BLaER1 (cell line): ENCODE results near the gene ENPP1.

Experiments
- H3K27ac ChIP-seq: shearing (Covaris generic); formaldehyde crosslinking; 2 replicates; pipeline ENCODE4 v1.8.1; 2022
- H3K27me3 ChIP-seq: shearing (Covaris generic); formaldehyde crosslinking; 2 replicates; pipeline ENCODE4 v1.8.1; 2022
- H3K36me3 ChIP-seq: shearing (Covaris generic); formaldehyde crosslinking; 2 replicates; pipeline ENCODE4 v1.8.1; 2022
- H3K4me1 ChIP-seq: shearing (Covaris generic); formaldehyde crosslinking; 2 replicates; pipeline ENCODE4 v1.8.1; 2022
- H3K4me2 ChIP-seq: shearing (Covaris generic); formaldehyde crosslinking; 2 replicates; pipeline ENCODE4 v1.8.1; 2022
- H3K4me3 ChIP-seq: shearing (Covaris generic); formaldehyde crosslinking; 2 replicates; pipeline ENCODE4 v1.8.1; 2022
- H3K9ac ChIP-seq: shearing (Covaris generic); formaldehyde crosslinking; 2 replicates; pipeline ENCODE4 v1.8.1; 2022
- H3K9me3 ChIP-seq: shearing (Covaris generic); formaldehyde crosslinking; 2 replicates; pipeline ENCODE4 v1.8.1; 2022
- H4K20me1 ChIP-seq: shearing (Covaris generic); formaldehyde crosslinking; 2 replicates; pipeline ENCODE4 v1.8.1; 2022
- Cebpa-rat ChIP-seq: shearing (Covaris generic); IDR thresholded peaks from 2 replicates; pipeline ENCODE4 v1.8.1; 2022

Gene ENPP1

DNA sequence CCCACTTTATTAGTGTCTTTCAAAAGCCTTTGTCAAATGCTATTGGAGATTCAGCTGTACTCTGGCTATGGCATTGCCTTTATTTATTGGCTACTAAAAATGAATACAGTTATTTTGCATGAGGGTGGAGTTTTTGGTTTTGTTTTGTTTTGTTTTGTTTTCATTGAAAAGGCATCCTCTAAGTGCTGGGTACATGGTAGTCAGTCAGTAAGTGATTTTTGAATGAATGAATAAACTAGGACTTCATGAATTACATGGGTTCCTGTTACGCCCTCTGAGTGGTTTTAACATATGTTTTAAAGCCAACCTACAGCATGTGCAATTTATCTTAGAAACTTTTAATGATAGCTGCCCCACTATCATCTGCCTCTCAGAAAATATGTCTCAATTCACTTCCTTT is 38.9 kb upstream of the ENPP1 start:
- Histone ChIP-seq H3K27me3 (no peaks in the 10 kb centered on the region), H3K4me3 (no peak overlapping the region), H4K20me1 (no peaks in the 10 kb centered on the region), H3K9ac (no peak overlapping the region), H3K9me3 (no peaks in the 10 kb centered on the region), H3K36me3 (no peaks in the 10 kb centered on the region), H3K4me2 (no peak overlapping the region), H3K27ac (no peak overlapping the region), H3K4me1 (no peaks in the 10 kb centered on the region)
- TF ChIP-seq Cebpa-rat = no peak

DNA sequence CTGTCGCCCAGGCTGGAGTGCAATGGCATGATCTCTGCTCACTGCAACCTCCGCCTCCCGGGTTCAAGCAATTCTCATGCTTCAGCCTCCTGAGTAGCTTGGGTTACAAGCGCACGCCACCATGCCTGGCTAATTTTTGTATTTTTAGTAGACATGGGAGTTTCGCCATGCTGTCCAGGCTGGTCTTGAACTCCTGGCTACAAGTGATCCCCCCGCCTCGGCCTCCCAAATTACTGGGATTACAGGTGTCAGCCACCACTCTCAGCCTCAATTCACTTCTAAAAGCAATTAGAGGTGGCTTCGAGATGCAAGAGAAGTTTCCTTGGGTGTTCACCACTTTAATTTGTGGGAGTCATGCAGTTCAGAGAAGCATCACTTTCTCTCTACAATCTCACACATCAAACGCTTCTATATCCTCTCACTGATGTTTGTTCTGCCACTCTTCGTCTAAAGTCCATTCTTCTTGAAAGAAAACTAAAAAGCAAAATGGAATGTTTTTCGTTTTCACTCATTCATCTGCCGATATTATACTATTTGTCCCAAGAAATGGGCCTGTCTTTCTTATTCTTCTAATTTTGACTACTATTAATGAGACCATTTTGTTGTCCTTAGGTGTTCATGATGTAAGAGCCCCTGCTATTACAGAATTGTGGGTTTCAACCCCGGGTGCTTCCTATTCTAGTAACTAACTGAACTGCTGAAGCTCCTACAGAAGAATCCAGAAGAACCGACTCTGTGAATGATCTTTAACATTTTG is 38.3 kb upstream of the ENPP1 start:
- no peaks in the 10 kb centered on the region for H4K20me1 ChIP-seq
- no peaks in the 10 kb centered on the region for H3K9me3 ChIP-seq
- no peak for TF ChIP-seq Cebpa-rat
- no peak overlapping the region for H3K9ac ChIP-seq
- no peak overlapping the region for H3K4me3 ChIP-seq
- no peaks in the 10 kb centered on the region for H3K4me1 ChIP-seq
- H3K4me2 ChIP-seq = no peak overlapping the region
- no peaks in the 10 kb centered on the region for H3K36me3 ChIP-seq
- H3K27ac ChIP-seq = no peak overlapping the region
- H3K27me3 ChIP-seq = no peaks in the 10 kb centered on the region

DNA sequence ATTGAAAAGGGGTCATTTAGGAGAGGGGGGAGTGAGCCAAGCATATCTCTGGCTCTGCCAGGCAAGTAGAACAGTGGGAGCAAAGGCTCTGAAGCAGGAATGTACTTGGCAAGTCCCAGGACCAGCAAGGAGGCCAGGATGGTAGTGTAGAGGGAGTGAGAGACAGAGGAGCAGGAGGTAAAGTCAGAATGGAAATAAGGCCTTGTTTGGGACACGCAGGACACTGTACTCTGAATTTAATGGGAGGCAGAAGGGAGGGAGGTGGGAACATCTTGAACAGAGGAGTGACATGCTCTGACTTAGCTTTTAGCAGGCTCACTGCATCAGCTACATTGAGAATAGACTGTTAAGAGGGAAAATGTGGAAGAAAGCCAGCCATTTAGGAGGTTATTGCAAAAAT is 37.0 kb upstream of the ENPP1 start:
- H3K4me1 ChIP-seq = no peaks in the 10 kb centered on the region
- no peak for TF ChIP-seq Cebpa-rat
- H3K9me3 ChIP-seq = no peaks in the 10 kb centered on the region
- H3K27ac ChIP-seq = no peak overlapping the region
- H3K27me3 ChIP-seq = no peaks in the 10 kb centered on the region
- H3K4me2 ChIP-seq = no peak overlapping the region
- H3K4me3 ChIP-seq = no peak overlapping the region
- no peak overlapping the region for H3K9ac ChIP-seq
- H3K36me3 ChIP-seq = no peaks in the 10 kb centered on the region
- H4K20me1 ChIP-seq = no peaks in the 10 kb centered on the region

DNA sequence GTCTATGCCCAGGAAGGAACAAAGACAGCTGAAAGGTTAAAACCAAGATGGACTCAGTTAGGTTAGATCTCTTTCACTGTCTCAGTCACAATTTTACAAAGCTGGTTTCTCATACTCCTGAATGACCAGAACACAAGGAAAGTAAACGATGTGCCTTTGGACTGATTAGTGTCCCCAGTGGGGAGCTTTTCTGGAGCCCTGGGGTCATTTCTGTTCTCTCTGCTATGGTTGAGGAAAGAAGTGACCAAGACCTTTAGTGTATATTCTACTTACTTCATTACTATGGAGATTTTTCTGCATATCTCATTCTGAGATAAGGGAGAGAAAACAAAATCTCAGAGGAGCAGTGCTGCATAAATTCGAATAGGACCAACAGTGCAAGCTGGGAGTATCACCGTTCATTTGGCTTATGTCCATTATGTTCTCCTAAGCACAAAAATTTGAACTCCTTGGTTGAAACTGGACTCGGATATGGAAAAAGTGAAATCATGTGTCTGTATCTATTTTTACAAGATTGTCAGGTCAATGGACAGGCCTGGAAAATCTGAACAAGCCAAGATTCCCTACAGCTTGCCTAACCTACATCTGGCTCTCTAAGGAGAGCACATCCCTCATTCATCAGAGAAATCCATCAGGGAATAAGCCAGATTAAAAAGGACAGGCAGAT is 34.4 kb upstream of the ENPP1 start:
- no peaks in the 10 kb centered on the region for H3K27me3 ChIP-seq
- TF ChIP-seq Cebpa-rat = no peak
- H3K36me3 ChIP-seq = no peaks in the 10 kb centered on the region
- H3K9me3 ChIP-seq = no peaks in the 10 kb centered on the region
- H3K4me2 ChIP-seq = no peak overlapping the region
- H3K27ac ChIP-seq = no peak overlapping the region
- H4K20me1 ChIP-seq = no peaks in the 10 kb centered on the region
- no peak overlapping the region for H3K9ac ChIP-seq
- no peak overlapping the region for H3K4me3 ChIP-seq
- H3K4me1 ChIP-seq = no peaks in the 10 kb centered on the region

DNA sequence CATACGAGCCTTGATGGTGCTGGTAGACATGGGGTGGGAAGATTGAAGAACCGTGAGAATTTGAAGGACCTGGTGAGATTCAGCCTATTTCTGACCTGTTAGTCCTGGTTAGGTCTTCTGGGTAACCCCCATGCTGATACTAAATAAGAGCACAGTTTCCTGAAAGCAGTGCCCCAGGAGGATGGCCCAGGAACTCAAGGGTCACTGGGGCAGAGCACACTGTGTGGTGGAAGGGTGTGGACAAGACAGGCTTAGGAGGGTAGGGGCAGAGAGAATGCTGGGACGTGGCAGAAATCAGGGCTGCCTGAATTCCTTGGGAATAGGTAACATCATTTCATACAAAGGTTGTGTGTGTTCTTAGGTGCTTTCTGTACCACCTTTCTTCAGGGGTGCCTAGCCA is 31.9 kb upstream of the ENPP1 start:
- H3K9ac ChIP-seq = no peak overlapping the region
- no peak for TF ChIP-seq Cebpa-rat
- H3K9me3 ChIP-seq = no peaks in the 10 kb centered on the region
- no peaks in the 10 kb centered on the region for H3K36me3 ChIP-seq
- H3K4me2 ChIP-seq = no peak overlapping the region
- H3K27ac ChIP-seq = no peak overlapping the region
- no peaks in the 10 kb centered on the region for H3K27me3 ChIP-seq
- H4K20me1 ChIP-seq = no peaks in the 10 kb centered on the region
- no peaks in the 10 kb centered on the region for H3K4me1 ChIP-seq
- H3K4me3 ChIP-seq = no peak overlapping the region

DNA sequence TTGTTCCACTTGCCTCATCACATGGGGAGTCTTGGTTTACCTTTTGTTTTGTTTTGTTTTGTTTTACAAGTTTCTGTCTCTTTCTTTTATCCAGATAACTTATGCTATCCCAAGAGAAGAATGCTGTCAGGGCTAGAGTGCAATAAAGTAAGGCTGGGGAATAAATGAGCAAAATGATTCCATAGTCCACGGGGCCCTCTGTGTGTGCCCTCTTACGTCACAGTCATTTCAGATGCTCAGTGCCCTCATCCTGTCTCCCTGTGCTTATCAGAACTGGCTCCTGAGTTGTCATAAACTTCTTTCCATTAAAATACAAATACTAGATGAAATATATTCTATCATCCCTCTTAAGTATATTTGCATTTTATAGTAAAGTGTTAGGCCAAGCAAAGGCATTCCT is 30.8 kb upstream of the ENPP1 start:
- Histone ChIP-seq H3K4me2 (no peak overlapping the region), H3K36me3 (no peaks in the 10 kb centered on the region), H3K27me3 (no peaks in the 10 kb centered on the region), H3K4me1 (no peaks in the 10 kb centered on the region), H3K4me3 (no peak overlapping the region), H3K9ac (no peak overlapping the region), H3K27ac (no peak overlapping the region), H3K9me3 (no peaks in the 10 kb centered on the region), H4K20me1 (no peaks in the 10 kb centered on the region)
- no peak for TF ChIP-seq Cebpa-rat

DNA sequence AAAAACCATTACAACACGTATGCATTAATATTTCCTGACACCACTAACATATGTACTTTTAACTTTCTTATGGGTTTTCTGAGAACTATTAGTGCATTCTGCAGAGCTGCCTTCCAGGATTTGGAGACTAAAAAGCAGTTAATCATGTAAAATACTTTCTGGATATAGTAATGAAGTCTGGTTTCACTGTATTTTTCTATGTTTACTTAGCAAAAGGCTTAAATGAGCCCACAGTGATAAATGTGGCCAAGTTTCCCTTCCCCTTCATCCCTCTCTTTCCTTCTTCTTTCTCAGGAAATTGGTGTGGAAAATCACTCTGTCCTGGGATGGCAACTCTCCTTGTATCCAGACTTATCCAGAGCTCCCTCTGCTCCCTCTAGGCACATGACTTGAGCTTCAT is 29.7 kb upstream of the ENPP1 start:
- no peak overlapping the region for H3K4me3 ChIP-seq
- no peaks in the 10 kb centered on the region for H4K20me1 ChIP-seq
- H3K4me1 ChIP-seq = no peaks in the 10 kb centered on the region
- no peak for TF ChIP-seq Cebpa-rat
- H3K9ac ChIP-seq = no peak overlapping the region
- no peaks in the 10 kb centered on the region for H3K9me3 ChIP-seq
- no peaks in the 10 kb centered on the region for H3K27me3 ChIP-seq
- H3K36me3 ChIP-seq = no peaks in the 10 kb centered on the region
- no peak overlapping the region for H3K27ac ChIP-seq
- H3K4me2 ChIP-seq = no peak overlapping the region

DNA sequence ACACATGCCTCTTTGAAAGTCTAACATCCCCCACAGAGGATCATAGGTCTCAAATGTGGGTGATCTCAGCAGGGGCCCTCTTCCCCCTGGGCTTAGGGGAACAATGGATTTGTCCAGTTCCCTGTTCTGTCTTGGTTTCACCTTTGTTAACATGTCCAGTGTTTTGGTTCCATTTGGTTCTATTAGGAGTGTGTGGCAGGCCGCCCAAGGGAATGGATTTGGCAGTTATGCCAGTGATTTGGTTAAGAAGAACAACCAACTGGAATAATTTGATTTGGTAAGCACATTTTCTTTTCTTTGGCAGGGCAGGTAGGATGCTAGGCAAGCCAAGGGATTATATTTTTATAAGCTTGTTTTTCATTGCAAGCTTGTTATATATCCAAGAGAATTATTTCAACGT is 28.5 kb upstream of the ENPP1 start:
- TF ChIP-seq Cebpa-rat = no peak
- no peaks in the 10 kb centered on the region for H3K9me3 ChIP-seq
- H3K27ac ChIP-seq = no peak overlapping the region
- no peaks in the 10 kb centered on the region for H3K36me3 ChIP-seq
- H3K4me1 ChIP-seq = no peaks in the 10 kb centered on the region
- H3K27me3 ChIP-seq = no peaks in the 10 kb centered on the region
- H4K20me1 ChIP-seq = no peaks in the 10 kb centered on the region
- H3K9ac ChIP-seq = no peak overlapping the region
- H3K4me3 ChIP-seq = no peak overlapping the region
- H3K4me2 ChIP-seq = no peak overlapping the region

DNA sequence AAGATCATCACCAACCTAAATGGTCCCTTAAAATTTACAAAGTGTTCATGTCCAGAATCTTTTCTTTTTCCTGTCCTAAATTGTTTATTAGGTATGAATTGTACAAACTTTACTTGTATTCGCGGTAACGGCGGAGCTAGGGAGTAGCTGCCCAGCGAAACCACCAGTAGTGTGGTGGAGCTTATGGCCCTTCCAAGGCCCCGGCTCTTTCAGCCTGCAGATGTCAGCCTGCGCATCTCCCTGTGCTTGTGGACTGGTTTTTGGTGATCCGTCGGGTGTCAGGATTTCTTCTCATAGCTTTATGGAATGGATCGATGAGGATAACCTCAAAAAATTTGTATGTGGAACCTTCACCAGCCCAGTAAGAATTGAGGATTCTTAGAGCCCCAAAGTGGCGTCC is 27.2 kb upstream of the ENPP1 start:
- Histone ChIP-seq H3K4me1 (no peaks in the 10 kb centered on the region), H3K27ac (no peak overlapping the region), H3K4me2 (no peak overlapping the region), H3K9ac (no peak overlapping the region), H3K36me3 (no peaks in the 10 kb centered on the region), H3K27me3 (no peaks in the 10 kb centered on the region), H3K9me3 (no peaks in the 10 kb centered on the region), H4K20me1 (no peaks in the 10 kb centered on the region), H3K4me3 (no peak overlapping the region)
- no peak for TF ChIP-seq Cebpa-rat

DNA sequence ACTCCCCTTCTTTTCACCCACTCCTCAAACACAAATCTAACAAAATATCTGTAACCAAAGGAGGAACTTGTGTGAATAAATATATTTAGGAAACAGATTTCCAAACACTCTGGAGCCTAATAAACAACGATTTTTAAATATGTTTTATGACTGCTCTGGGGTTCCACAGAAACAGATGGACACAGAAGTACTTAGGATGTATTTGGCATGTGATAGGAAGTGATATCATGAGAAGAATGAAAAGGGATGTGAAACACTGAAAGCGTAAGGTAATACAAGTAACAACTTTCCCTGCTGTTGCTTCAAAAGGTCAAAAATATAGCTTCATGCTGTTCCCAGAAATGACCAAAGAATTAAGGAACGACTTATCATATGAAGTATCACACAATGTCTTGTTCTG is 26.1 kb upstream of the ENPP1 start:
- Histone ChIP-seq H3K27me3 (no peaks in the 10 kb centered on the region), H3K9me3 (no peaks in the 10 kb centered on the region), H3K4me2 (no peak overlapping the region), H3K4me1 (no peaks in the 10 kb centered on the region), H3K36me3 (no peaks in the 10 kb centered on the region), H3K4me3 (no peak overlapping the region), H3K27ac (no peak overlapping the region), H4K20me1 (no peaks in the 10 kb centered on the region), H3K9ac (no peak overlapping the region)
- TF ChIP-seq Cebpa-rat = no peak
